NCI-H146 treated with DMSO at 0.1 percent for 48 hours (cell line): ENCODE results near the gene WFDC11.
"Not testable (repeated sequence)": the region's sequence is repeated elsewhere in the genome, so short reads cannot be mapped to it uniquely, and the experiment has no call there.

Source experiments
- DNase-seq: peaks from one replicate; lab custom pipeline; 2025; ENCODE audit not compliant: unreplicated experiment; lab: John Stamatoyannopoulos, UW

Gene WFDC11

GRCh38 chr20:45670139-45670538 is at the start of gene WFDC11:
WFDC11 (minus strand) TSS chr20:45670239; CDS start chr20:45650600, 19,639 bp downstream.
- DNase-seq = no peak

- DNase-seq = not testable (repeated sequence)
Measured at GRCh38 chr20:45716141-45716688, 46.2 kb upstream of the WFDC11 start.

GRCh38 chr20:45704969-45705637 is 35.1 kb upstream of the WFDC11 start, which contains the start of gene WFDC10B:
WFDC10B (minus strand) TSS chr20:45705019; CDS start chr20:45685992, 19,027 bp downstream.
- DNase-seq = no peak

GRCh38 chr20:45701873-45702272 is 31.8 kb upstream of the WFDC11 start, which contains the start of gene WFDC13:
WFDC13 (plus strand) TSS chr20:45702038; CDS start chr20:45702124, 86 bp downstream.
- DNase-seq = no peak

- no peak for DNase-seq
Measured at GRCh38 chr20:45701104-45701503, 31.1 kb upstream of the WFDC11 start.

- DNase-seq = no peak
Measured at GRCh38 chr20:45695496-45695895, 25.5 kb upstream of the WFDC11 start.

GRCh38 chr20:45693346-45693745 is 23.3 kb upstream of the WFDC11 start:
- DNase-seq = not testable (repeated sequence)

GRCh38 chr20:45685896-45686295 is 15.9 kb upstream of the WFDC11 start:
- DNase-seq = no peak

- DNase-seq = no peak
Measured at GRCh38 chr20:45679650-45680049, 9.6 kb upstream of the WFDC11 start.

GRCh38 chr20:45672765-45673164 is 2.7 kb upstream of the WFDC11 start:
- no peak for DNase-seq

- DNase-seq = not testable (repeated sequence)
Measured at GRCh38 chr20:45657038-45657437, 13.0 kb downstream of the WFDC11 start.

GRCh38 chr20:45651726-45652125 is 18.3 kb downstream of the WFDC11 start:
- DNase-seq = not testable (repeated sequence)

GRCh38 chr20:45649312-45649863 is 20.7 kb downstream of the WFDC11 start:
- no peak for DNase-seq

- no peak for DNase-seq
Measured at GRCh38 chr20:45647441-45648050, 22.5 kb downstream of the WFDC11 start.

GRCh38 chr20:45646875-45647274 is 23.2 kb downstream of the WFDC11 start:
- DNase-seq = no peak

GRCh38 chr20:45645869-45646268 is 24.2 kb downstream of the WFDC11 start:
- not testable (repeated sequence) for DNase-seq

- not testable (repeated sequence) for DNase-seq
Measured at GRCh38 chr20:45641076-45641475, 29.0 kb downstream of the WFDC11 start.

GRCh38 chr20:45639687-45640086 is 30.4 kb downstream of the WFDC11 start:
- no peak for DNase-seq

- DNase-seq = no peak
Measured at GRCh38 chr20:45636513-45636912, 33.5 kb downstream of the WFDC11 start.

GRCh38 chr20:45631184-45631583 is 38.9 kb downstream of the WFDC11 start, which contains the start of gene WFDC9:
WFDC9 (minus strand) TSS chr20:45631284; CDS start chr20:45610181, 21,103 bp downstream.
- no peak for DNase-seq

GRCh38 chr20:45630371-45630770 is 39.7 kb downstream of the WFDC11 start:
- DNase-seq = no peak
